Left ventricle myocardium inferior (tissue), 1 donor: ENCODE measurements around the gene ATP2C2. TPM values are rescaled to one million over a fixed set of nuclear protein-coding genes. Genes with fewer than 3 reads are reported as not detected.
A peak's percentile ranks its signal among the peaks of the same experiment; 100 is the strongest.

Experiments
- DNase-seq: peaks from one replicate; pipeline ENCODE4 v3.0.0-alpha.2; 2020
- H3K27ac ChIP-seq: fragments of 200-600 bp; replicated peaks from 2 replicates; pipeline ENCODE4 v1.8.0; 2021
- H3K27me3 ChIP-seq: fragments of 200-600 bp; 2 replicates; pipeline ENCODE4 v1.8.0; 2021; ENCODE audit warnings: low read depth
- H3K36me3 ChIP-seq: fragments of 200-600 bp; 2 replicates; pipeline ENCODE4 v1.8.0; 2021
- H3K4me1 ChIP-seq: fragments of 200-600 bp; 2 replicates; pipeline ENCODE4 v1.8.0; 2021
- H3K4me3 ChIP-seq: fragments of 200-600 bp; 2 replicates; pipeline ENCODE4 v1.8.0; 2021; ENCODE audit warnings: mild to moderate bottlenecking, moderate library complexity
- H3K9me3 ChIP-seq: fragments of 200-600 bp; replicated peaks from 2 replicates; pipeline ENCODE4 v1.8.0; 2021
- CTCF ChIP-seq: fragments of 200-600 bp; IDR thresholded peaks from 2 replicates; pipeline ENCODE4 v1.8.0; 2021; ENCODE audit warnings: antibody characterized with exemption, mild to moderate bottlenecking, borderline replicate concordance
- intact Hi-C: fragments of 100-400 bp; cut with micrococcal nuclease; formaldehyde crosslinking; loops from one replicate; pipeline ENCODE4 v1.11.0; 2022
- total RNA-seq: library from RNA; stranded (reverse); fragmentation: NEBNext Ultra II Directional; extraction: Animal tissue kit (Norgen Biotek cat#: 25700); gene quantifications from one replicate; pipeline ENCODE4 v1.2.1, GENCODE V29; 2021
- donor health status: DM: no; HTN: yes; CAD: no; lungs with severe emphysema.

Gene ATP2C2
- total RNA-seq, 1 donor from 2014 or later: not detected

GRCh38 chr16:84482951-84483881, 114.9 kb downstream of the ATP2C2 start:
- no peak overlapping the region for H3K27ac ChIP-seq

GRCh38 chr16:84483882-84484565, 115.7 kb downstream of the ATP2C2 start:
- no peak overlapping the region for H3K4me3 ChIP-seq
- H3K36me3 ChIP-seq: peaks cover 66% of the 10 kb centered on the region
- TF ChIP-seq CTCF: no peak
- DNase-seq: no peak
- no peak overlapping the region for H3K27ac ChIP-seq
- H3K9me3 ChIP-seq: no peaks in the 10 kb centered on the region
- peaks cover 8% of the 10 kb centered on the region for H3K4me1 ChIP-seq
- no peaks in the 10 kb centered on the region for H3K27me3 ChIP-seq
- intact Hi-C loops: loop anchor here (2.0 kb wide), 1 partner anchor 207 kb away; no protein-coding TSS in a partner anchor

More at GRCh38 chr16:84482951-84483881, 114.9 kb downstream of the ATP2C2 start:
- Histone ChIP-seq H3K9me3 (no peaks in the 10 kb centered on the region), H3K4me3 (no peak overlapping the region), H3K36me3 (peaks cover 59% of the 10 kb centered on the region), H3K4me1 (peaks cover 8% of the 10 kb centered on the region), H3K27me3 (no peaks in the 10 kb centered on the region)
- no peak for DNase-seq
- intact Hi-C loops: no loop called here
- TF ChIP-seq CTCF: no peak

GRCh38 chr16:84484579-84485254, 116.4 kb downstream of the ATP2C2 start:
- no peaks in the 10 kb centered on the region for H3K9me3 ChIP-seq
- H3K27me3 ChIP-seq: no peaks in the 10 kb centered on the region
- TF ChIP-seq CTCF: peak; percentile 82
- H3K36me3 ChIP-seq: peaks cover 70% of the 10 kb centered on the region
- intact Hi-C loops: loop anchor here (2.0 kb wide), 1 partner anchor 208 kb away; no protein-coding TSS in a partner anchor
- no peak overlapping the region for H3K27ac ChIP-seq
- H3K4me1 ChIP-seq: peaks cover 8% of the 10 kb centered on the region
- DNase-seq: peak; percentile 62
- H3K4me3 ChIP-seq: no peak overlapping the region

GRCh38 chr16:84485255-84486010, 117.1 kb downstream of the ATP2C2 start:
- peaks cover 8% of the 10 kb centered on the region for H3K4me1 ChIP-seq
- no peak for TF ChIP-seq CTCF
- DNase-seq: no peak
- H3K27me3 ChIP-seq: no peaks in the 10 kb centered on the region
- no peak overlapping the region for H3K4me3 ChIP-seq
- intact Hi-C loops: loop anchor here (2.0 kb wide), 1 partner anchor 209 kb away; no protein-coding TSS in a partner anchor
- H3K27ac ChIP-seq: no peak overlapping the region
- no peaks in the 10 kb centered on the region for H3K9me3 ChIP-seq
- peaks cover 66% of the 10 kb centered on the region for H3K36me3 ChIP-seq

- Histone ChIP-seq H3K4me1 (peaks cover 8% of the 10 kb centered on the region), H3K4me3 (no peak overlapping the region), H3K27me3 (no peaks in the 10 kb centered on the region), H3K36me3 (peaks cover 67% of the 10 kb centered on the region), H3K27ac (no peak overlapping the region), H3K9me3 (no peaks in the 10 kb centered on the region)
- intact Hi-C loops: no loop called here
- no peak for DNase-seq
- TF ChIP-seq CTCF: no peak
Observed at GRCh38 chr16:84486126-84486525, 117.8 kb downstream of the ATP2C2 start.
